ENCODE measurements around the gene ACTG1.

GRCh38 chr17:81491181-81491581 lies 21.4 kb downstream of the ACTG1 start:
- no peak for TF ChIP-seq POLR2A (IDR thresholded peaks at IDR 0.05)
- no peak for TF ChIP-seq CTCF (IDR thresholded peaks at IDR 0.05)
